GM12878 (cell line): ENCODE data around the gene ABHD12B. TPM values are rescaled to one million over a fixed set of nuclear protein-coding genes. Genes with fewer than 3 reads are reported as not detected.

Source experiments
- ATAC-seq: fragments of 200-7000 bp; cut with Tn5 transposase; 3 replicates; pipeline ENCODE4 v1.9.1; 2020; ENCODE audit warnings: mild to moderate bottlenecking, moderate library complexity
- BruUV-seq: library from RNA; stranded (reverse); fragments of 400-500 nt; replicated peaks from 2 replicates; lab custom pipeline; 2021; lab: Mats Ljungman, UMichigan
- CTCF ChIA-PET: fragments of 300-600 bp; sonication (Branson Sonifier 250); formaldehyde crosslinking; extraction: SDS; loops from one replicate; lab custom pipeline; 2021; ENCODE audit warnings: inconsistent platforms; lab: Yijun Ruan, JAX
- POLR2A ChIA-PET: fragments of 350-600 bp; formaldehyde crosslinking; extraction: SDS; loops from one replicate; lab custom pipeline; 2021; ENCODE audit warnings: inconsistent platforms; lab: Charles Lee
- RAD21 ChIA-PET: fragments of 300-600 bp; sonication (Branson Sonifier 250); formaldehyde crosslinking; loops from one replicate; lab custom pipeline; 2023; ENCODE audit warnings: antibody characterized with exemption; ENCODE audit not compliant: unreplicated experiment; lab: Charles Lee
- SMC1A ChIA-PET: fragments of 300-600 bp; sonication (Branson Sonifier 250); formaldehyde crosslinking; loops from one replicate; lab custom pipeline; 2023; ENCODE audit not compliant: unreplicated experiment, uncharacterized antibody; lab: Charles Lee
- DNase-seq: peaks from one replicate; pipeline ENCODE4 v3.0.0-alpha.2; 2011; ENCODE audit warnings: low read depth, low spot score
- FAIRE-seq: peaks from 3 replicates; lab custom pipeline; 2011; peaks lifted over from hg19 to GRCh38; lab: Jason Lieb, UNC
- H2AFZ ChIP-seq: 2 replicates; pipeline ENCODE4 v1.6.0; 2011; ENCODE audit warnings: low read depth, low read length, control low read depth; ENCODE audit not compliant: control insufficient read depth
- H3K27ac ChIP-seq: 2 replicates; pipeline ENCODE4 v1.5.1; 2011; ENCODE audit warnings: control low read depth; ENCODE audit not compliant: control insufficient read depth, insufficient read depth
- H3K27me3 ChIP-seq, 2 experiments: replicated peaks in 1 of 2; 2 replicates each; pipeline versions ENCODE4 v1.6.0 to v1.6.1; 2011; ENCODE audit warnings: low read length in 1 of 2; ENCODE audit not compliant: control insufficient read depth in 2 of 2, insufficient read depth in 2 of 2
- H3K36me3 ChIP-seq, 2 experiments: 2 replicates each; pipeline ENCODE4 v1.5.1; 2011; ENCODE audit warnings: low read length in 1 of 2; ENCODE audit not compliant: control insufficient read depth in 2 of 2, insufficient read depth in 2 of 2
- H3K4me1 ChIP-seq: 2 replicates; pipeline ENCODE4 v1.6.1; 2011; ENCODE audit warnings: mild to moderate bottlenecking, low read length, moderate library complexity, mixed read lengths; ENCODE audit not compliant: control insufficient read depth, insufficient read depth
- H3K4me2 ChIP-seq: 2 replicates; pipeline ENCODE4 v1.6.0; 2011; ENCODE audit warnings: control low read depth; ENCODE audit not compliant: control insufficient read depth, insufficient read depth
- H3K4me3 ChIP-seq: fragments of 200-600 bp; sonication (generic); 2 replicates; pipeline ENCODE4 v1.5.1; 2016
- H3K79me2 ChIP-seq: 2 replicates; pipeline ENCODE4 v1.6.0; 2011; ENCODE audit warnings: low read length; ENCODE audit not compliant: control insufficient read depth, insufficient read depth
- H3K9ac ChIP-seq: 2 replicates; pipeline ENCODE4 v1.8.0; 2011; ENCODE audit warnings: low read length, control low read depth, mixed read lengths; ENCODE audit not compliant: control insufficient read depth, insufficient read depth
- H3K9me3 ChIP-seq: replicated peaks from 3 replicates; pipeline ENCODE4 v1.5.1; 2011; ENCODE audit warnings: mild to moderate bottlenecking, low read length; ENCODE audit not compliant: control insufficient read depth, insufficient read depth
- H4K20me1 ChIP-seq: 2 replicates; pipeline ENCODE4 v1.6.0; 2011; ENCODE audit not compliant: control insufficient read depth, insufficient read depth
- ATF7 ChIP-seq: fragments of 450-650 bp; IDR thresholded peaks from 2 replicates; pipeline ENCODE4 v1.6.1; 2016; ENCODE audit warnings: low read depth, mild to moderate bottlenecking
- HCFC1 ChIP-seq: fragments of 150-350 bp; IDR thresholded peaks from 2 replicates; pipeline ENCODE4 v1.6.1; 2014; ENCODE audit warnings: low read length
- HDAC2 ChIP-seq: fragments of 200-600 bp; sonication (generic); IDR thresholded peaks from 2 replicates; pipeline ENCODE4 v1.6.1; 2017
- PAX5 ChIP-seq: IDR thresholded peaks from 2 replicates; pipeline ENCODE4 v1.6.1; 2011; ENCODE audit warnings: low read depth, low read length, borderline replicate concordance
- WGBS: methylation state at CpG from one replicate; pipeline ENCODE4 v1.1.6; 2016; ENCODE audit warnings: low lambda C conversion rate; ENCODE audit not compliant: insufficient replicate concordance, insufficient coverage; ENCODE audit errors: missing lambda C conversion rate; 5-methylcytosine and 5-hydroxymethylcytosine counted together
- in situ Hi-C: fragments of 300-500 bp; cut with MboI; formaldehyde crosslinking; loops from 9 replicates; pipeline ENCODE4 v1.14.3; 2018; ENCODE audit warnings: mixed read lengths
- intact Hi-C: fragments of 100-400 bp; cut with micrococcal nuclease; formaldehyde crosslinking; loops from one replicate; pipeline ENCODE4 v1.14.2; 2022; ENCODE audit not compliant: unreplicated experiment
- polyA plus RNA-seq, 11 experiments: library from polyadenylated mRNA; depleted of rRNA in 4 of 11; unstranded in 6 of 11; stranded (reverse) in 5 of 11; fragments of >200 nt; fragmentation: Nextera tagmentation in 4 of 11; fragmentation: Illumina TruSeq in 1 of 11; extraction: Ambion mirVana in 4 of 11; extraction: Trizol in 1 of 11; gene quantifications; 1 replicate in 1 of 11; 2 replicates in 10 of 11; pipeline versions ENCODE4 v1.2.1 to v1.2.3, GENCODE V29; 2011 to 2016; ENCODE audit warnings: inconsistent platforms in 2 of 11, missing spikeins in 2 of 11, low read depth in 1 of 11
- total RNA-seq, 4 experiments: library from RNA; depleted of rRNA in 3 of 4; stranded (reverse); fragments of >200 nt in 3 of 4; fragmentation: Illumina TruSeq in 1 of 4; extraction: Trizol in 1 of 4; gene quantifications; 2 replicates each; pipeline versions ENCODE4 v1.2.1 to v1.2.3, GENCODE V29; 2013 to 2021

The ABHD12B gene
- total and polyA plus RNA-seq, 10 of the 15 experiments (the other 5 are each of a cell fraction or from before 2014, with no cell fraction given): not detected

- no TSS peak for BruUV-seq
- Histone ChIP-seq H3K27me3 (peaks cover 0 to 2% of the 10 kb centered on the region in 2 experiments; a peak in 1 of 4 replicates), H3K9ac (no peak overlapping the region), H3K79me2 (no peaks in the 10 kb centered on the region), H3K9me3 (no peaks in the 10 kb centered on the region), H4K20me1 (no peaks in the 10 kb centered on the region), H2AFZ (no peak overlapping the region), H3K4me1 (no peaks in the 10 kb centered on the region), H3K4me2 (no peak overlapping the region), H3K4me3 (no peak overlapping the region), H3K27ac (no peak overlapping the region), H3K36me3 (no peaks in the 10 kb centered on the region)
- no peak for FAIRE-seq
- in situ Hi-C loops: no loop called here
- TF ChIP-seq ATF7: no peak
- ChIA-PET SMC1A (no interaction called here), CTCF (interaction anchor here (1.4 to 1.6 kb wide), 2 partner anchors 11 to 21 kb away, joined by 3 to 4 read pairs; no protein-coding TSS in a partner anchor), POLR2A (no interaction called here), RAD21 (interaction anchor here (0.9 kb wide), 1 partner anchor 23 kb away, joined by 4 read pairs; no protein-coding TSS in a partner anchor)
- intact Hi-C loops: no loop called here
- ATAC-seq: no peak
- WGBS: 0% methylated on average over 1 of the region's 1 CpG
- DNase-seq: no peak
These were observed 12.0 kb downstream of the ABHD12B start for GRCh38 chr14:50883827-50884197.

- no peak for ATAC-seq
These were observed 15.6 kb downstream of the ABHD12B start for GRCh38 chr14:50887476-50887875.

More at GRCh38 chr14:50887476-50887875, 15.6 kb downstream of the ABHD12B start:
- no peak overlapping the region for H3K4me3 ChIP-seq
- H3K27me3 ChIP-seq: peaks cover 0 to 2% of the 10 kb centered on the region in 2 experiments; a peak in 1 of 4 replicates
- no peaks in the 10 kb centered on the region for H3K79me2 ChIP-seq
- no TSS peak for BruUV-seq
- in situ Hi-C loops (no loop called here), intact Hi-C loops (no loop called here)
- no peaks in the 10 kb centered on the region for H3K4me1 ChIP-seq
- H3K9ac ChIP-seq: no peak overlapping the region
- ChIA-PET POLR2A (no interaction called here), RAD21 (no interaction called here), SMC1A (no interaction called here), CTCF (no interaction called here)
- H2AFZ ChIP-seq: no peak overlapping the region
- DNase-seq: no peak
- FAIRE-seq: no peak
- TF ChIP-seq PAX5 (no peak), HCFC1 (no peak), HDAC2 (no peak)
- no peak overlapping the region for H3K4me2 ChIP-seq
- H3K9me3 ChIP-seq: no peaks in the 10 kb centered on the region
- no peak overlapping the region for H3K27ac ChIP-seq
- H4K20me1 ChIP-seq: no peaks in the 10 kb centered on the region
- H3K36me3 ChIP-seq: no peaks in the 10 kb centered on the region
